Measurements from ENCODE around the gene TESK2.

- TF ChIP-seq CTCF (conservative IDR thresholded peaks at IDR 0.05) (no peak), EZH2 (IDR thresholded peaks at IDR 0.05; ENCODE audit: low read depth) (no peak)
Measured at GRCh38 chr1:45429561-45430159, 61.3 kb downstream of the TESK2 start.

Measured in PC-9 (cell line).